Endothelial cell (in vitro differentiated cells): ENCODE results near the gene PUS10. TPM values are rescaled to one million over a fixed set of nuclear protein-coding genes. Genes with fewer than 3 reads are reported as not detected.
"Not testable (repeated sequence)": the region's sequence is repeated elsewhere in the genome, so short reads cannot be mapped to it uniquely, and the experiment has no call there.

Experiments used
- DNase-seq: peaks from one replicate; pipeline ENCODE4 v3.0.0; 2021; ENCODE audit warnings: low spot score
- H3K27ac Mint-ChIP-seq: one replicate; pipeline ENCODE4 v1.8.0; 2021; ENCODE audit warnings: mixed read lengths, inconsistent platforms; ENCODE audit not compliant: unreplicated experiment
- H3K27me3 Mint-ChIP-seq: one replicate; pipeline ENCODE4 v1.8.0; 2021; ENCODE audit warnings: mild to moderate bottlenecking, moderate library complexity, mixed read lengths, inconsistent platforms; ENCODE audit not compliant: unreplicated experiment
- H3K36me3 Mint-ChIP-seq: one replicate; pipeline ENCODE4 v1.8.0; 2021; ENCODE audit warnings: mild to moderate bottlenecking, low read depth, mixed read lengths, inconsistent platforms; ENCODE audit not compliant: unreplicated experiment
- H3K4me1 Mint-ChIP-seq: one replicate; pipeline ENCODE4 v1.8.0; 2021; ENCODE audit warnings: mild to moderate bottlenecking, mixed read lengths, inconsistent platforms; ENCODE audit not compliant: unreplicated experiment
- H3K4me3 Mint-ChIP-seq: one replicate; pipeline ENCODE4 v1.8.0; 2021; ENCODE audit warnings: mild to moderate bottlenecking, mixed read lengths, inconsistent platforms; ENCODE audit not compliant: unreplicated experiment
- H3K9me3 Mint-ChIP-seq: one replicate; pipeline ENCODE4 v1.8.0; 2021; ENCODE audit warnings: mixed read lengths, inconsistent platforms; ENCODE audit not compliant: unreplicated experiment
- total RNA-seq: library from RNA; stranded (reverse); fragmentation: NEBNext Ultra II Directional; extraction: Animal tissue kit (Norgen Biotek cat#: 25700); gene quantifications from one replicate; pipeline ENCODE4 v1.2.1, GENCODE V29; 2021; ENCODE audit not compliant: unreplicated experiment
- TF ChIP-seq, protein P1 (sequence below): fragments of 200-600 bp; sonication (generic); IDR thresholded peaks from one replicate; pipeline ENCODE4 v1.5.0; 2021; ENCODE audit warnings: antibody characterized with exemption; ENCODE audit not compliant: unreplicated experiment

PUS10 gene
- total RNA-seq, 1 donor from 2014 or later, result 8.5 TPM

DNA sequence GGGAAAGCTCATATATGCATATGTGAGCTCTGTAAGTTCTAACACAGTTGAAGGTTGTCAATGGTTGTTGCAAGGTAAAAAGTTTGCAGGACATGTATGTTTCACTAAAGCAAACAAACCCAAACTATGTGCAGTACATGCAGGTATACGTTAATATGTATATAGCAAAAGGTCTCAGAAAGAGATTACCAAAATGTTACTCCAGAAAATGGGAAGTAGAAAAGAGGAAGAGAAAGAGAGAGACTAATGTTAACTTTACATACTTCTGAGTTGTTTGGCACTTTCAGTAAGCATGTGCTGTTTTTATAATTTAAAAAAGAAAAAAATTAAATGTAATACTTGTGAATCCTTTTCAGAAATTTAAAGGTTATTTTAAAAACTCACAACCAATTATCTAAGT lies 33.3 kb downstream of the PUS10 start:
- TF ChIP-seq, protein P1, sequence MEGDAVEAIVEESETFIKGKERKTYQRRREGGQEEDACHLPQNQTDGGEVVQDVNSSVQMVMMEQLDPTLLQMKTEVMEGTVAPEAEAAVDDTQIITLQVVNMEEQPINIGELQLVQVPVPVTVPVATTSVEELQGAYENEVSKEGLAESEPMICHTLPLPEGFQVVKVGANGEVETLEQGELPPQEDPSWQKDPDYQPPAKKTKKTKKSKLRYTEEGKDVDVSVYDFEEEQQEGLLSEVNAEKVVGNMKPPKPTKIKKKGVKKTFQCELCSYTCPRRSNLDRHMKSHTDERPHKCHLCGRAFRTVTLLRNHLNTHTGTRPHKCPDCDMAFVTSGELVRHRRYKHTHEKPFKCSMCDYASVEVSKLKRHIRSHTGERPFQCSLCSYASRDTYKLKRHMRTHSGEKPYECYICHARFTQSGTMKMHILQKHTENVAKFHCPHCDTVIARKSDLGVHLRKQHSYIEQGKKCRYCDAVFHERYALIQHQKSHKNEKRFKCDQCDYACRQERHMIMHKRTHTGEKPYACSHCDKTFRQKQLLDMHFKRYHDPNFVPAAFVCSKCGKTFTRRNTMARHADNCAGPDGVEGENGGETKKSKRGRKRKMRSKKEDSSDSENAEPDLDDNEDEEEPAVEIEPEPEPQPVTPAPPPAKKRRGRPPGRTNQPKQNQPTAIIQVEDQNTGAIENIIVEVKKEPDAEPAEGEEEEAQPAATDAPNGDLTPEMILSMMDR, result no peak
- H3K4me3 Mint-ChIP-seq, result no peak overlapping the region
- DNase-seq, result no peak
- no peak overlapping the region for H3K27ac Mint-ChIP-seq
- no peaks in the 10 kb centered on the region for H3K4me1 Mint-ChIP-seq
- H3K9me3 Mint-ChIP-seq, result no peaks in the 10 kb centered on the region
- H3K36me3 Mint-ChIP-seq, result no peaks in the 10 kb centered on the region
- H3K27me3 Mint-ChIP-seq, result peaks cover 2% of the 10 kb centered on the region

DNA sequence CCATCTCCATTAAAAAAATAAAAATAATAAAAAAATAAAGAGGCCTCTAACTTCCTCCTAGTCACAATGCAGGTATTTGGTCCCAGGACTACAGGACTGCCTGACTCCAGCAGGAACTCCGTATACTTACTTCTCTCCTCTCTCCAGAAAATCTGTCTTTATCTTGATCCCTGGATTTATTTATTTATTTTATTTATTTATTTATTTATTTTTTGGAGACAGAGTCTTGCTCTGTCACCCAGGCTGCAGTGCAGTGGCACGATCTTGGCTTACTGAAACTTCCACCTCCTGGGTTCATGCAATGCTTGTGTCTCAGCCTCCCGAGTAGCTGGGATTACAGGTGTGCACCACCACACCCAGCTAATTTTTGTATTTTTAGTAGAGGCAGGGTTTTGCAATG lies 36.0 kb downstream of the PUS10 start:
- DNase-seq, H3K9me3 Mint-ChIP-seq, H3K4me3 Mint-ChIP-seq, H3K27me3 Mint-ChIP-seq, H3K27ac Mint-ChIP-seq, H3K36me3 Mint-ChIP-seq, H3K4me1 Mint-ChIP-seq: not testable (repeated sequence)

DNA sequence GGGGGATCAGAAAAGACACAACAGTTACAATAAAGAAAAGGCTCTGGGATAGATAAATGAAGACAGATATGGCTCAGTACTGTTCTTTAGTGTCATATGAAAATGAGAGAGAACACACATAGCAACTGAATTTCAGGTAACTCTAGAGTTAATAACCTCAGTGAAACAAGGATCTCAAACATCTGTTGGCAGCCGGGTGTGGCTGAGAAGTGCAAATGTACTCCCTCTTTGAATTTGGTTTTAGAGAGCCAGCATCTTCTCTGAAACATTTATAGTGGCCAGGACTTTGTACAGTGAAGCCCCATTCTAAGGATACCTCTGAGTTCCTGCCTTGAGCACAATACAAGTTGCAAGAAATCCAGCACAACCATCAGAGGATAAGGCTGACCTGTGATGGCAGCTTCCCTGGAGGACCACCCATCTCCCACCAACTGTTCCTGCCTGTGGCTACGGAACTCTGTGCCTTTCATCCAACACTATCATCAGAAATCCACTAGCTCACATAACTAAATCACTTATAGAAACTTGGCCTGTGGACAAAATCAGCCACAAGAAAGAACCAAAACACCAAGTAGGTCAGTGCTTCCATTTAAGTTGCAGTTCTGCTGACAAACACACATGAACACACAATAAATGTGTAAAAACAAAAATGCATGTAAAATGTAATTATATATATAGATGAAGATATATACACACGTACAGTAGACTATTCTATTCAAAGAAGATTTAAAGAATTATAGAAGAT lies 37.8 kb downstream of the PUS10 start:
- TF ChIP-seq, protein P1, result no peak
- Mint-ChIP-seq H3K27me3 (peaks cover 2% of the 10 kb centered on the region), H3K4me1 (no peaks in the 10 kb centered on the region), H3K4me3 (no peak overlapping the region), H3K36me3 (no peaks in the 10 kb centered on the region), H3K27ac (no peak overlapping the region), H3K9me3 (no peaks in the 10 kb centered on the region)
- DNase-seq, result no peak

DNA sequence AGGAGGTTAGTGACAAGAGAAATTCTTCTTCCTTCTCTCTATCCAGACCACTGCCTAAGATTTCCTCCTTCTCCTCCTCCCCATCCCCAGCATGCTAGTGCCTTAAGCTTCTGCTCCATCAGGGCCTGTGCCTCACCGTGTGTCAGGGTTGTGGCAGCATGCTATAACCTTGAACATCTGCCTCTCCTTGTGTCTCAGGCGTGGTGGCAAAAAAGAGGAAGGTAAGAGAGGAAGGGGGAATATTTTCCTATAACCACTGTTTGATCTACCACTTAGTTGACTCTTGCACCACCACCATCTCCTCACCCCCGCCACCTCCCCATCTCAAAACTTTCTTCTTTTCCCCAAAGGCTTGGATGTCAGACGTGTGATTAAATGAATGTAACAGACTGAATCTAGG lies 38.8 kb downstream of the PUS10 start:
- H3K4me3 Mint-ChIP-seq, result no peak overlapping the region
- peaks cover 2% of the 10 kb centered on the region for H3K27me3 Mint-ChIP-seq
- TF ChIP-seq, protein P1, result no peak
- no peaks in the 10 kb centered on the region for H3K36me3 Mint-ChIP-seq
- DNase-seq, result no peak
- no peak overlapping the region for H3K27ac Mint-ChIP-seq
- no peaks in the 10 kb centered on the region for H3K4me1 Mint-ChIP-seq
- no peaks in the 10 kb centered on the region for H3K9me3 Mint-ChIP-seq

DNA sequence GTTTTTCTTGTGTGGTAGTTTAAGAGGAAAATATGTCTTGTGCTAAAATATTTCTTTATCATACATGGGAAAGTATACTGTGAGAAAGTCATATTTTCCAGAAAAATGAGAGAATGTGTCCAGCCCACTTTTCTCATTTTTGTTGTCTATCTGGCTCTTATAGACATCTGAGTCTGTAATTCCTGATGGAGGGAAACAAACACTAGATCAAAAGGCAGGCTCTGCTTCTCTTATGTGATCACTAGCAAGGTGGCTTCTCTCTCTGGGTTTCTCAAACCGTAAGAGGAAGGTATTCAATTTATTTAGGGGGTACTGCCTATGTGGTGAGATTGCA lies 40.5 kb downstream of the PUS10 start:
- H3K36me3 Mint-ChIP-seq, result no peaks in the 10 kb centered on the region
- TF ChIP-seq, protein P1, result no peak
- H3K4me1 Mint-ChIP-seq, result no peaks in the 10 kb centered on the region
- H3K4me3 Mint-ChIP-seq, result no peak overlapping the region
- H3K9me3 Mint-ChIP-seq, result no peaks in the 10 kb centered on the region
- no peak for DNase-seq
- peaks cover 2% of the 10 kb centered on the region for H3K27me3 Mint-ChIP-seq
- no peak overlapping the region for H3K27ac Mint-ChIP-seq
